ENCODE results near the gene MIS12.

MIS12 gene

DNA sequence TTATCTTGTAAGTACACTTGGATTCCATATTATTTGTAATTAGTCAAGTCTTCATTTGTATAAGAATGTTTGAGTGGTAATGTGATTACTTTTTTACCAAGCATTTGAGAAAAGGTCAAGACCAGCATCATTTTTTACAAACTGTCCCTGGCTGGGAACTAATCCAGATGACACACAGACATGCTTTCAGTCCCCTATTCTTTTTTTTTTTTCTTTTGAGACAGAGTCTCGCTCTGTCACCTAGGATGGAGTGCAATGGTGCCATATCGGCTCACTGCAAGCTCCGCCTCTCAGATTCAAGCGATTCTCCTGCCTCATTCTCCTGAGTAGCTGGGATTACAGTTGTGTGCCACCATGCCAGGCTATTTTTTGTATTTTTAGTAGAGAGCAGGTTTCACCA is 4.9 kb upstream of the MIS12 start:
- H3K4ac ChIP-seq (ENCODE audit: low read length), result no peak overlapping the region
- no peak overlapping the region for H3K4me2 ChIP-seq (ENCODE audit: insufficient read depth, low read length, poor library complexity, severe bottlenecking)
- DNase-seq (ENCODE audit: low spot score), result no peak
- peaks cover 6 to 16% of the 10 kb centered on the region in 2 donors for H3K9me3 ChIP-seq (replicated peaks in 1 of 2; ENCODE audit: control insufficient read depth in 2 of 2, insufficient read depth in 1 of 2, low read depth in 1 of 2, low read length in 2 of 2)
- H3K23ac ChIP-seq (ENCODE audit: low read depth, low read length, poor library complexity), result no peak overlapping the region
- no peak overlapping the region for H3K9ac ChIP-seq (ENCODE audit: low read depth, low read length, poor library complexity)
- H4K91ac ChIP-seq (ENCODE audit: low read depth, low read length, poor library complexity), result no peak overlapping the region
- H3K18ac ChIP-seq (ENCODE audit: low read length), result no peak overlapping the region
- H3K4me3 ChIP-seq (ENCODE audit: low read length in 2 of 2), result no peak overlapping the region
- H2BK15ac ChIP-seq (ENCODE audit: low read length), result no peak overlapping the region
- H3K4me1 ChIP-seq (ENCODE audit: control insufficient read depth in 2 of 2, insufficient read depth in 1 of 2, low read depth in 1 of 2, low read length in 2 of 2), result peaks cover 0 to 4% of the 10 kb centered on the region in 2 donors
- peaks cover 8% of the 10 kb centered on the region for H3K79me1 ChIP-seq (ENCODE audit: low read depth, low read length)
- H4K8ac ChIP-seq (ENCODE audit: low read depth, low read length), result no peak overlapping the region
- no peak overlapping the region for H2AK5ac ChIP-seq (ENCODE audit: low read depth, low read length)
- no peak overlapping the region for H3K14ac ChIP-seq (ENCODE audit: low read length)
- no peak overlapping the region for H2BK120ac ChIP-seq (ENCODE audit: low read depth, low read length)
- no peak overlapping the region for H2BK5ac ChIP-seq (ENCODE audit: low read length)
- H2BK12ac ChIP-seq (ENCODE audit: low read length), result no peak overlapping the region
- H3K27me3 ChIP-seq (ENCODE audit: control insufficient read depth in 3 of 3, insufficient read depth in 3 of 3, low read depth in 1 of 3, low read length in 3 of 3), result no peaks in the 10 kb centered on the region
- no peak overlapping the region for H2AFZ ChIP-seq (ENCODE audit: low read length)
- H3K27ac ChIP-seq (replicated peaks; ENCODE audit: low read length), result no peak overlapping the region
- H3K36me3 ChIP-seq (replicated peaks in 1 of 2; ENCODE audit: control insufficient read depth in 2 of 2, insufficient read depth in 2 of 2, low read length in 2 of 2), result peaks cover 32 to 87% of the 10 kb centered on the region in 2 donors
- WGBS, 2 donors (ENCODE audit: extremely low coverage in 2 of 2, insufficient read length in 2 of 2, insufficient replicate concordance in 1 of 2), result no CpG with 5 or more reads among the region's 4 CpGs

- DNase-seq (ENCODE audit: low spot score), result peak; percentile 52
- no CpG with 5 or more reads among the region's 29 CpGs for WGBS, 2 donors (ENCODE audit: extremely low coverage in 2 of 2, insufficient read length in 2 of 2, insufficient replicate concordance in 1 of 2)
- peak within 1 kb of the TSS; percentile 87 for H2BK5ac ChIP-seq (ENCODE audit: low read length)
Measured at GRCh38 chr17:5485270-5486205, 828 bp upstream of the MIS12 start, which contains the start of gene DERL2. TSS of gene DERL2 (minus strand) at chr17:5486178. CDS start at chr17:5486161, 17 bp downstream.

GRCh38 chr17:5488752-5489151 is 2.4 kb downstream of the MIS12 start:
- no peak overlapping the region for H2BK15ac ChIP-seq (ENCODE audit: low read length)
- H2BK12ac ChIP-seq (ENCODE audit: low read length), result no peak overlapping the region
- H2BK120ac ChIP-seq (ENCODE audit: low read depth, low read length), result no peak overlapping the region
- H3K27ac ChIP-seq (replicated peaks; ENCODE audit: low read length), result no peak overlapping the region
- H3K4me3 ChIP-seq (ENCODE audit: low read length in 2 of 2), result no peak overlapping the region
- no peak overlapping the region for H3K23ac ChIP-seq (ENCODE audit: low read depth, low read length, poor library complexity)
- H3K9me3 ChIP-seq (replicated peaks in 1 of 2; ENCODE audit: control insufficient read depth in 2 of 2, insufficient read depth in 1 of 2, low read depth in 1 of 2, low read length in 2 of 2), result peaks cover 3 to 21% of the 10 kb centered on the region in 2 donors
- H3K4me2 ChIP-seq (ENCODE audit: insufficient read depth, low read length, poor library complexity, severe bottlenecking), result no peak overlapping the region
- no peak overlapping the region for H2AFZ ChIP-seq (ENCODE audit: low read length)
- no peak overlapping the region for H3K18ac ChIP-seq (ENCODE audit: low read length)
- no peak overlapping the region for H4K91ac ChIP-seq (ENCODE audit: low read depth, low read length, poor library complexity)
- no peak overlapping the region for H3K4ac ChIP-seq (ENCODE audit: low read length)
- H3K14ac ChIP-seq (ENCODE audit: low read length), result no peak overlapping the region
- peaks cover 3 to 6% of the 10 kb centered on the region in 2 donors for H3K4me1 ChIP-seq (ENCODE audit: control insufficient read depth in 2 of 2, insufficient read depth in 1 of 2, low read depth in 1 of 2, low read length in 2 of 2)
- WGBS, 2 donors (ENCODE audit: extremely low coverage in 2 of 2, insufficient read length in 2 of 2, insufficient replicate concordance in 1 of 2), result no CpG with 5 or more reads among the region's 8 CpGs
- peaks cover 3% of the 10 kb centered on the region for H3K79me1 ChIP-seq (ENCODE audit: low read depth, low read length)
- no peak overlapping the region for H4K8ac ChIP-seq (ENCODE audit: low read depth, low read length)
- H2BK5ac ChIP-seq (ENCODE audit: low read length), result no peak overlapping the region
- no peak overlapping the region for H3K9ac ChIP-seq (ENCODE audit: low read depth, low read length, poor library complexity)
- no peak overlapping the region for H2AK5ac ChIP-seq (ENCODE audit: low read depth, low read length)
- no peak for DNase-seq (ENCODE audit: low spot score)
- no peaks in the 10 kb centered on the region for H3K27me3 ChIP-seq (ENCODE audit: control insufficient read depth in 3 of 3, insufficient read depth in 3 of 3, low read depth in 1 of 3, low read length in 3 of 3)
- peaks cover 12 to 58% of the 10 kb centered on the region in 2 donors for H3K36me3 ChIP-seq (replicated peaks in 1 of 2; ENCODE audit: control insufficient read depth in 2 of 2, insufficient read depth in 2 of 2, low read length in 2 of 2)

More at GRCh38 chr17:5485270-5486205, 828 bp upstream of the MIS12 start, which contains the start of gene DERL2:
- peaks cover 0 to 18% of the 10 kb centered on the region in 2 donors for H3K9me3 ChIP-seq (replicated peaks in 1 of 2; ENCODE audit: control insufficient read depth in 2 of 2, insufficient read depth in 1 of 2, low read depth in 1 of 2, low read length in 2 of 2)
- H2AK5ac ChIP-seq (ENCODE audit: low read depth, low read length), result peak within 1 kb of the TSS; percentile 71
- H2AFZ ChIP-seq (ENCODE audit: low read length), result peak within 1 kb of the TSS; percentile 96
- H3K4me1 ChIP-seq (ENCODE audit: control insufficient read depth in 2 of 2, insufficient read depth in 1 of 2, low read depth in 1 of 2, low read length in 2 of 2), result peaks cover 3 to 6% of the 10 kb centered on the region in 2 donors
- no peak within 1 kb of the TSS for H3K4ac ChIP-seq (ENCODE audit: low read length)
- H2BK15ac ChIP-seq (ENCODE audit: low read length), result peak within 1 kb of the TSS; percentile 20
- no peak within 1 kb of the TSS for H4K8ac ChIP-seq (ENCODE audit: low read depth, low read length)
- H3K23ac ChIP-seq (ENCODE audit: low read depth, low read length, poor library complexity), result peak within 1 kb of the TSS; percentile 94
- peak within 1 kb of the TSS; percentile 100 for H3K27ac ChIP-seq (replicated peaks; ENCODE audit: low read length)
- H2BK120ac ChIP-seq (ENCODE audit: low read depth, low read length), result no peak within 1 kb of the TSS
- H3K4me3 ChIP-seq (ENCODE audit: low read length in 2 of 2), result peak within 1 kb of the TSS; percentile 91 to 100
- H3K18ac ChIP-seq (ENCODE audit: low read length), result peak within 1 kb of the TSS; percentile 98
- peaks cover 3% of the 10 kb centered on the region for H3K79me1 ChIP-seq (ENCODE audit: low read depth, low read length)
- H4K91ac ChIP-seq (ENCODE audit: low read depth, low read length, poor library complexity), result no peak within 1 kb of the TSS
- peaks cover 20 to 82% of the 10 kb centered on the region in 2 donors for H3K36me3 ChIP-seq (replicated peaks in 1 of 2; ENCODE audit: control insufficient read depth in 2 of 2, insufficient read depth in 2 of 2, low read length in 2 of 2)
- peak within 1 kb of the TSS; percentile 99 for H3K9ac ChIP-seq (ENCODE audit: low read depth, low read length, poor library complexity)
- H3K4me2 ChIP-seq (ENCODE audit: insufficient read depth, low read length, poor library complexity, severe bottlenecking), result peak within 1 kb of the TSS; percentile 78
- H3K27me3 ChIP-seq (ENCODE audit: control insufficient read depth in 3 of 3, insufficient read depth in 3 of 3, low read depth in 1 of 3, low read length in 3 of 3), result no peaks in the 10 kb centered on the region
- H2BK12ac ChIP-seq (ENCODE audit: low read length), result no peak within 1 kb of the TSS
- peak within 1 kb of the TSS; percentile 73 for H3K14ac ChIP-seq (ENCODE audit: low read length)

- peaks cover 10 to 33% of the 10 kb centered on the region in 2 donors for H3K36me3 ChIP-seq (replicated peaks in 1 of 2; ENCODE audit: control insufficient read depth in 2 of 2, insufficient read depth in 2 of 2, low read length in 2 of 2)
- H3K9ac ChIP-seq (ENCODE audit: low read depth, low read length, poor library complexity), result no peak overlapping the region
- H3K4me2 ChIP-seq (ENCODE audit: insufficient read depth, low read length, poor library complexity, severe bottlenecking), result no peak overlapping the region
- DNase-seq (ENCODE audit: low spot score), result no peak
- H2BK120ac ChIP-seq (ENCODE audit: low read depth, low read length), result no peak overlapping the region
- no peak overlapping the region for H3K14ac ChIP-seq (ENCODE audit: low read length)
- no peak overlapping the region for H2BK12ac ChIP-seq (ENCODE audit: low read length)
- no peaks in the 10 kb centered on the region for H3K79me1 ChIP-seq (ENCODE audit: low read depth, low read length)
- H3K4me3 ChIP-seq (ENCODE audit: low read length in 2 of 2), result no peak overlapping the region
- no peak overlapping the region for H3K18ac ChIP-seq (ENCODE audit: low read length)
- no peak overlapping the region for H2AFZ ChIP-seq (ENCODE audit: low read length)
- no peak overlapping the region for H3K27ac ChIP-seq (replicated peaks; ENCODE audit: low read length)
- no peak overlapping the region for H2BK5ac ChIP-seq (ENCODE audit: low read length)
- H4K8ac ChIP-seq (ENCODE audit: low read depth, low read length), result no peak overlapping the region
- H3K23ac ChIP-seq (ENCODE audit: low read depth, low read length, poor library complexity), result no peak overlapping the region
- no CpG with 5 or more reads among the region's 2 CpGs for WGBS, 2 donors (ENCODE audit: extremely low coverage in 2 of 2, insufficient read length in 2 of 2, insufficient replicate concordance in 1 of 2)
- no peak overlapping the region for H4K91ac ChIP-seq (ENCODE audit: low read depth, low read length, poor library complexity)
- no peak overlapping the region for H2BK15ac ChIP-seq (ENCODE audit: low read length)
- peaks cover 3 to 15% of the 10 kb centered on the region in 2 donors for H3K9me3 ChIP-seq (replicated peaks in 1 of 2; ENCODE audit: control insufficient read depth in 2 of 2, insufficient read depth in 1 of 2, low read depth in 1 of 2, low read length in 2 of 2)
- no peak overlapping the region for H2AK5ac ChIP-seq (ENCODE audit: low read depth, low read length)
- H3K27me3 ChIP-seq (ENCODE audit: control insufficient read depth in 3 of 3, insufficient read depth in 3 of 3, low read depth in 1 of 3, low read length in 3 of 3), result peaks cover 0 to 2% (median 0%) of the 10 kb centered on the region in 3 experiments
- no peaks in the 10 kb centered on the region for H3K4me1 ChIP-seq (ENCODE audit: control insufficient read depth in 2 of 2, insufficient read depth in 1 of 2, low read depth in 1 of 2, low read length in 2 of 2)
- no peak overlapping the region for H3K4ac ChIP-seq (ENCODE audit: low read length)
Measured at GRCh38 chr17:5492970-5493369, 6.6 kb downstream of the MIS12 start.
